BLaER1 (cell line): ENCODE results near the gene ROR1.

Source experiments
- H3K27ac ChIP-seq: shearing (Covaris generic); formaldehyde crosslinking; 2 replicates; pipeline ENCODE4 v1.8.1; 2022
- H3K27me3 ChIP-seq: shearing (Covaris generic); formaldehyde crosslinking; 2 replicates; pipeline ENCODE4 v1.8.1; 2022
- H3K36me3 ChIP-seq: shearing (Covaris generic); formaldehyde crosslinking; 2 replicates; pipeline ENCODE4 v1.8.1; 2022
- H3K4me1 ChIP-seq: shearing (Covaris generic); formaldehyde crosslinking; 2 replicates; pipeline ENCODE4 v1.8.1; 2022
- H3K4me2 ChIP-seq: shearing (Covaris generic); formaldehyde crosslinking; 2 replicates; pipeline ENCODE4 v1.8.1; 2022
- H3K4me3 ChIP-seq: shearing (Covaris generic); formaldehyde crosslinking; 2 replicates; pipeline ENCODE4 v1.8.1; 2022
- H3K9ac ChIP-seq: shearing (Covaris generic); formaldehyde crosslinking; 2 replicates; pipeline ENCODE4 v1.8.1; 2022
- H3K9me3 ChIP-seq: shearing (Covaris generic); formaldehyde crosslinking; 2 replicates; pipeline ENCODE4 v1.8.1; 2022
- H4K20me1 ChIP-seq: shearing (Covaris generic); formaldehyde crosslinking; 2 replicates; pipeline ENCODE4 v1.8.1; 2022
- Cebpa-rat ChIP-seq: shearing (Covaris generic); IDR thresholded peaks from 2 replicates; pipeline ENCODE4 v1.8.1; 2022

Gene ROR1

GRCh38 chr1:64161357-64161941 is 387.6 kb downstream of the ROR1 start:
- Histone ChIP-seq H3K27ac (no peak overlapping the region), H3K4me1 (no peaks in the 10 kb centered on the region), H3K4me3 (no peak overlapping the region), H4K20me1 (no peaks in the 10 kb centered on the region), H3K4me2 (no peak overlapping the region), H3K9ac (no peak overlapping the region), H3K36me3 (no peaks in the 10 kb centered on the region), H3K9me3 (no peaks in the 10 kb centered on the region), H3K27me3 (no peaks in the 10 kb centered on the region)
- TF ChIP-seq Cebpa-rat: no peak

GRCh38 chr1:64162151-64162550 is 388.3 kb downstream of the ROR1 start:
- no peaks in the 10 kb centered on the region for H3K4me1 ChIP-seq

GRCh38 chr1:64162804-64163203 is 389.0 kb downstream of the ROR1 start:
- H3K27me3 ChIP-seq: no peaks in the 10 kb centered on the region
- no peaks in the 10 kb centered on the region for H3K9me3 ChIP-seq
- H3K4me2 ChIP-seq: no peak overlapping the region
- no peak overlapping the region for H3K4me3 ChIP-seq
- no peak for TF ChIP-seq Cebpa-rat
- H3K36me3 ChIP-seq: no peaks in the 10 kb centered on the region
- no peak overlapping the region for H3K27ac ChIP-seq
- no peaks in the 10 kb centered on the region for H4K20me1 ChIP-seq
- H3K9ac ChIP-seq: no peak overlapping the region
- no peaks in the 10 kb centered on the region for H3K4me1 ChIP-seq

More at GRCh38 chr1:64162151-64162550, 388.3 kb downstream of the ROR1 start:
- H3K4me2 ChIP-seq: no peak overlapping the region
- H4K20me1 ChIP-seq: no peaks in the 10 kb centered on the region
- H3K9ac ChIP-seq: no peak overlapping the region
- no peak for TF ChIP-seq Cebpa-rat
- no peaks in the 10 kb centered on the region for H3K9me3 ChIP-seq
- H3K27ac ChIP-seq: no peak overlapping the region
- no peaks in the 10 kb centered on the region for H3K27me3 ChIP-seq
- H3K36me3 ChIP-seq: no peaks in the 10 kb centered on the region
- H3K4me3 ChIP-seq: no peak overlapping the region

GRCh38 chr1:64163431-64163830 is 389.6 kb downstream of the ROR1 start:
- H3K9me3 ChIP-seq: no peaks in the 10 kb centered on the region
- H3K36me3 ChIP-seq: no peaks in the 10 kb centered on the region
- no peak overlapping the region for H3K27ac ChIP-seq
- no peak overlapping the region for H3K4me2 ChIP-seq
- H3K4me1 ChIP-seq: no peaks in the 10 kb centered on the region
- no peak overlapping the region for H3K9ac ChIP-seq
- TF ChIP-seq Cebpa-rat: no peak
- H3K27me3 ChIP-seq: no peaks in the 10 kb centered on the region
- H4K20me1 ChIP-seq: no peaks in the 10 kb centered on the region
- no peak overlapping the region for H3K4me3 ChIP-seq

GRCh38 chr1:64163970-64164369 is 390.2 kb downstream of the ROR1 start:
- no peak overlapping the region for H3K27ac ChIP-seq
- H3K4me2 ChIP-seq: no peak overlapping the region
- TF ChIP-seq Cebpa-rat: no peak

GRCh38 chr1:64166629-64167028 is 392.8 kb downstream of the ROR1 start:
- TF ChIP-seq Cebpa-rat: no peak
- Histone ChIP-seq H3K4me1 (no peaks in the 10 kb centered on the region), H3K27me3 (no peaks in the 10 kb centered on the region), H3K36me3 (no peaks in the 10 kb centered on the region; the same call in 1 of the 2 replicates), H3K4me2 (no peak overlapping the region), H3K9me3 (no peaks in the 10 kb centered on the region), H4K20me1 (no peaks in the 10 kb centered on the region), H3K27ac (no peak overlapping the region), H3K4me3 (no peak overlapping the region), H3K9ac (no peak overlapping the region)

More at GRCh38 chr1:64163970-64164369, 390.2 kb downstream of the ROR1 start:
- Histone ChIP-seq H3K9ac (no peak overlapping the region), H3K9me3 (no peaks in the 10 kb centered on the region), H3K27me3 (no peaks in the 10 kb centered on the region), H3K4me3 (no peak overlapping the region), H4K20me1 (no peaks in the 10 kb centered on the region), H3K36me3 (no peaks in the 10 kb centered on the region; the same call in 1 of the 2 replicates), H3K4me1 (no peaks in the 10 kb centered on the region)

GRCh38 chr1:64167176-64167575 is 393.4 kb downstream of the ROR1 start:
- Histone ChIP-seq H3K4me1 (no peaks in the 10 kb centered on the region), H3K9ac (no peak overlapping the region), H3K27me3 (no peaks in the 10 kb centered on the region), H3K9me3 (no peaks in the 10 kb centered on the region), H3K36me3 (no peaks in the 10 kb centered on the region; the same call in 1 of the 2 replicates), H3K27ac (no peak overlapping the region), H4K20me1 (no peaks in the 10 kb centered on the region), H3K4me3 (no peak overlapping the region), H3K4me2 (no peak overlapping the region)
- TF ChIP-seq Cebpa-rat: no peak

- no peaks in the 10 kb centered on the region for H3K27me3 ChIP-seq
- no peaks in the 10 kb centered on the region for H4K20me1 ChIP-seq
- no peaks in the 10 kb centered on the region for H3K4me1 ChIP-seq
- H3K9ac ChIP-seq: no peak overlapping the region
- H3K36me3 ChIP-seq: no peaks in the 10 kb centered on the region; the same call in 1 of the 2 replicates
- no peaks in the 10 kb centered on the region for H3K9me3 ChIP-seq
- no peak overlapping the region for H3K4me2 ChIP-seq
- H3K27ac ChIP-seq: no peak overlapping the region
- TF ChIP-seq Cebpa-rat: no peak
- no peak overlapping the region for H3K4me3 ChIP-seq
Observed at GRCh38 chr1:64171246-64171645, 397.4 kb downstream of the ROR1 start.

- H3K9me3 ChIP-seq: no peaks in the 10 kb centered on the region
- no peaks in the 10 kb centered on the region for H3K27me3 ChIP-seq
- TF ChIP-seq Cebpa-rat: no peak
- no peak overlapping the region for H3K4me3 ChIP-seq
- no peaks in the 10 kb centered on the region for H3K4me1 ChIP-seq
- H3K4me2 ChIP-seq: no peak overlapping the region
- H3K9ac ChIP-seq: no peak overlapping the region
- no peaks in the 10 kb centered on the region; the same call in 1 of the 2 replicates for H3K36me3 ChIP-seq
- H4K20me1 ChIP-seq: no peaks in the 10 kb centered on the region
- H3K27ac ChIP-seq: no peak overlapping the region
Observed at GRCh38 chr1:64171797-64172281, 398.0 kb downstream of the ROR1 start.

- Histone ChIP-seq H3K27ac (no peak overlapping the region), H3K27me3 (no peaks in the 10 kb centered on the region), H3K9ac (no peak overlapping the region), H3K4me3 (no peak overlapping the region), H3K4me1 (no peaks in the 10 kb centered on the region), H4K20me1 (no peaks in the 10 kb centered on the region), H3K4me2 (no peak overlapping the region), H3K36me3 (no peaks in the 10 kb centered on the region; the same call in 1 of the 2 replicates), H3K9me3 (no peaks in the 10 kb centered on the region)
- TF ChIP-seq Cebpa-rat: no peak
Observed at GRCh38 chr1:64172458-64172983, 398.7 kb downstream of the ROR1 start.
